K562 (cell line): ENCODE measurements around the gene ANK3. TPM values are rescaled to one million over a fixed set of nuclear protein-coding genes. Genes with fewer than 3 reads are reported as not detected.

Experiments used
- ELF4 ChIP-seq: fragments of 450-650 bp; formaldehyde crosslinking; IDR thresholded peaks from 2 replicates; pipeline ENCODE4 v1.4.0; 2022; ENCODE audit warnings: missing genetic modification characterization
- HDAC3 ChIP-seq: fragments of 450-650 bp; IDR thresholded peaks from 2 replicates; pipeline ENCODE4 v1.6.1; 2018; ENCODE audit warnings: borderline replicate concordance, mild to moderate bottlenecking, moderate library complexity; ENCODE audit not compliant: partially characterized antibody
- HES1 ChIP-seq: fragments of 450-650 bp; IDR thresholded peaks from 2 replicates; pipeline ENCODE4 v1.6.1; 2016; ENCODE audit warnings: low read depth, mild to moderate bottlenecking, moderate library complexity
- HSF4 ChIP-seq: fragments of 250-450 bp; sonication (Bioruptor Pico); IDR thresholded peaks from 2 replicates; pipeline ENCODE4 v2.1.2; 2022; ENCODE audit warnings: mild to moderate bottlenecking, moderate library complexity, borderline replicate concordance
- JUNB ChIP-seq: fragments of 450-650 bp; formaldehyde crosslinking; conservative IDR thresholded peaks from 2 replicates; pipeline ENCODE4 v1.4.0; 2020; ENCODE audit warnings: mild to moderate bottlenecking
- KLF16 ChIP-seq: IDR thresholded peaks from 2 replicates; pipeline ENCODE4 v1.6.1; 2016; ENCODE audit warnings: antibody characterized with exemption
- MAFG ChIP-seq: fragments of 450-650 bp; conservative IDR thresholded peaks from 2 replicates; pipeline ENCODE4 v1.6.1; 2016; ENCODE audit warnings: missing genetic modification characterization, missing compliant biosample characterization
- MEF2A ChIP-seq: IDR thresholded peaks from 2 replicates; pipeline ENCODE4 v1.6.1; 2011; ENCODE audit warnings: low read depth, mild to moderate bottlenecking, low read length, moderate library complexity; ENCODE audit not compliant: control insufficient read depth
- NFE2 ChIP-seq: IDR thresholded peaks from 2 replicates; pipeline ENCODE4 v1.6.1; 2014; ENCODE audit warnings: antibody characterized with exemption, low read depth
- RBFOX2 ChIP-seq: fragments of 200-400 bp; formaldehyde crosslinking; IDR thresholded peaks from 2 replicates; pipeline ENCODE4 v1.6.1; 2017; ENCODE audit warnings: low read depth, mild to moderate bottlenecking, low read length, moderate library complexity
- SPI1 ChIP-seq: IDR thresholded peaks from 2 replicates; pipeline ENCODE4 v1.6.1; 2011; ENCODE audit warnings: low read depth, low read length, control low read depth, borderline replicate concordance
- SRF ChIP-seq, 2 experiments: fragments of 250-450, 450-650 bp in 1 of 2; sonication (Bioruptor Pico) in 1 of 2; sonication (generic) in 1 of 2; formaldehyde crosslinking; IDR thresholded peaks; 2 replicates each; pipeline versions ENCODE4 v1.5.0 to v1.5.1; 2020 to 2022; ENCODE audit warnings: mild to moderate bottlenecking in 1 of 2, missing genetic modification reagents in 1 of 2
- ZBTB34 ChIP-seq: fragments of 250-450 bp; sonication (Bioruptor Pico); IDR thresholded peaks from 2 replicates; pipeline ENCODE4 v1.8.0; 2021; ENCODE audit warnings: mild to moderate bottlenecking, moderate library complexity
- ZHX1 ChIP-seq: fragments of 150-350 bp; conservative IDR thresholded peaks from 2 replicates; pipeline ENCODE4 v1.6.1; 2014; ENCODE audit warnings: low read length
- ZNF23 ChIP-seq: fragments of 250-450 bp; sonication (Bioruptor Pico); IDR thresholded peaks from 2 replicates; pipeline ENCODE4 v1.4.0; 2020; ENCODE audit warnings: mild to moderate bottlenecking
- ZNF644 ChIP-seq: fragments of 200-800 bp; sonication (Bioruptor generic); IDR thresholded peaks from 2 replicates; pipeline ENCODE4 v1.6.1; 2016; ENCODE audit warnings: low read depth, missing genetic modification characterization, missing compliant biosample characterization
- ZNF766 ChIP-seq: fragments of 200-800 bp; sonication (Bioruptor generic); conservative IDR thresholded peaks from 2 replicates; pipeline ENCODE4 v1.6.1; 2016; ENCODE audit warnings: missing genetic modification characterization, missing compliant biosample characterization
- polyA plus RNA-seq, 8 experiments: library from polyadenylated mRNA; depleted of rRNA in 4 of 8; stranded (reverse) in 5 of 8; unstranded in 3 of 8; fragments of >200 nt; fragmentation: Nextera tagmentation in 2 of 8; fragmentation: Illumina TruSeq in 1 of 8; extraction: Ambion mirVana in 2 of 8; extraction: Trizol in 1 of 8; gene quantifications; 2 replicates each; pipeline versions ENCODE4 v1.2.1 to v1.2.3, GENCODE V29; 2011 to 2014; ENCODE audit warnings: inconsistent platforms in 1 of 8, missing spikeins in 1 of 8
- total RNA-seq, 7 experiments: library from RNA; depleted of rRNA in 6 of 7; stranded (reverse); fragments of >200 nt in 6 of 7; fragmentation: Illumina TruSeq in 2 of 7; extraction: Trizol in 2 of 7; gene quantifications; 2 replicates each; pipeline versions ENCODE4 v1.2.1 to v1.2.3, GENCODE V29; 2011 to 2021; ENCODE audit warnings: low replicate concordance in 1 of 7
- TF ChIP-seq, protein P1 (sequence below): sonication (generic); formaldehyde crosslinking; IDR thresholded peaks from 2 replicates; pipeline ENCODE4 v1.8.0; 2023; ENCODE audit warnings: mild to moderate bottlenecking, missing genetic modification reagents
- TF ChIP-seq, protein P2 (sequence below), 2 experiments: fragments of 200-800 bp in 1 of 2; sonication (Bioruptor generic) in 1 of 2; sonication (generic) in 1 of 2; formaldehyde crosslinking in 1 of 2; IDR thresholded peaks in 1 of 2; conservative IDR thresholded peaks in 1 of 2; 2 replicates each; pipeline versions ENCODE4 v1.5.0 to v1.6.1; 2016 to 2020; ENCODE audit warnings: missing compliant biosample characterization in 1 of 2, missing genetic modification characterization in 1 of 2, missing genetic modification reagents in 1 of 2

ANK3 gene
- total and polyA plus RNA-seq, 9 of the 15 experiments (the other 6 are each of a cell fraction or from before 2014, with no cell fraction given): 10.0 to 32.3 (median 17.9) TPM

GRCh38 chr10:60299961-60300883 lies 89.5 kb downstream of the ANK3 start (continued):
- TF ChIP-seq HSF4 (CRISPR knock-in tag) (no peak), ELF4 (CRISPR knock-in tag) (peak; percentile 61), SPI1 (no peak), HES1 (no peak), HDAC3 (peak; percentile 28), SRF (CRISPR knock-in tag; IDR thresholded peaks at IDR 0.05) (0 out of 4 replicates have a peak, but pooled peaks of 1 of the 2 experiments have one; percentile 46), MEF2A (peak; percentile 10; the same call in 1 of the 2 replicates), ZNF644 (tag) (0 out of 2 replicates have a peak, but pooled peaks have one; percentile 30), MAFG (tag) (peak; percentile 98), RBFOX2 (peak; percentile 63), ZHX1 (no peak), ZNF23 (CRISPR knock-in tag) (no peak), KLF16 (no peak), JUNB (CRISPR knock-in tag) (no peak), ZBTB34 (CRISPR knock-in tag) (no peak), NFE2 (0 out of 2 replicates have a peak, but pooled peaks have one; percentile 26), ZNF766 (CRISPR knock-in tag) (peak; percentile 80)
- TF ChIP-seq, protein P1, sequence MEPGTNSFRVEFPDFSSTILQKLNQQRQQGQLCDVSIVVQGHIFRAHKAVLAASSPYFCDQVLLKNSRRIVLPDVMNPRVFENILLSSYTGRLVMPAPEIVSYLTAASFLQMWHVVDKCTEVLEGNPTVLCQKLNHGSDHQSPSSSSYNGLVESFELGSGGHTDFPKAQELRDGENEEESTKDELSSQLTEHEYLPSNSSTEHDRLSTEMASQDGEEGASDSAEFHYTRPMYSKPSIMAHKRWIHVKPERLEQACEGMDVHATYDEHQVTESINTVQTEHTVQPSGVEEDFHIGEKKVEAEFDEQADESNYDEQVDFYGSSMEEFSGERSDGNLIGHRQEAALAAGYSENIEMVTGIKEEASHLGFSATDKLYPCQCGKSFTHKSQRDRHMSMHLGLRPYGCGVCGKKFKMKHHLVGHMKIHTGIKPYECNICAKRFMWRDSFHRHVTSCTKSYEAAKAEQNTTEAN (CRISPR knock-in tag): no peak
- TF ChIP-seq, protein P2, sequence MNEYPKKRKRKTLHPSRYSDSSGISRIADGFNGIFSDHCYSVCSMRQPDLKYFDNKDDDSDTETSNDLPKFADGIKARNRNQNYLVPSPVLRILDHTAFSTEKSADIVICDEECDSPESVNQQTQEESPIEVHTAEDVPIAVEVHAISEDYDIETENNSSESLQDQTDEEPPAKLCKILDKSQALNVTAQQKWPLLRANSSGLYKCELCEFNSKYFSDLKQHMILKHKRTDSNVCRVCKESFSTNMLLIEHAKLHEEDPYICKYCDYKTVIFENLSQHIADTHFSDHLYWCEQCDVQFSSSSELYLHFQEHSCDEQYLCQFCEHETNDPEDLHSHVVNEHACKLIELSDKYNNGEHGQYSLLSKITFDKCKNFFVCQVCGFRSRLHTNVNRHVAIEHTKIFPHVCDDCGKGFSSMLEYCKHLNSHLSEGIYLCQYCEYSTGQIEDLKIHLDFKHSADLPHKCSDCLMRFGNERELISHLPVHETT (CRISPR knock-in tag; conservative IDR thresholded peaks at IDR 0.05 in 1 of 2, IDR thresholded peaks at IDR 0.05 in 1 of 2): peak in 1 of 2 experiments; percentile 66; a peak in 2 of 4 replicates
